A549 (cell line): ENCODE results near the gene EXOSC5. TPM values are rescaled to one million over a fixed set of nuclear protein-coding genes. Genes with fewer than 3 reads are reported as not detected.

Source experiments
- ATAC-seq, 2 experiments: fragments of 200-7000 bp in 1 of 2; fragments of >200 bp in 1 of 2; cut with Nextera tagmentation in 1 of 2; cut with Tn5 transposase in 1 of 2; 3 replicates each; pipeline versions ENCODE4 v1.8.0 to v1.9.1; 2018 to 2020; ENCODE audit warnings: mild to moderate bottlenecking in 1 of 2, moderate library complexity in 1 of 2
- CTCF ChIA-PET: fragments of 300-600 bp; sonication (Branson Sonifier 250); formaldehyde crosslinking; extraction: SDS; loops from one replicate; lab custom pipeline; 2021; ENCODE audit warnings: antibody characterized with exemption, inconsistent platforms; lab: Yijun Ruan, JAX
- POLR2A ChIA-PET: fragments of 350-600 bp; formaldehyde crosslinking; extraction: SDS; loops from one replicate; lab custom pipeline; 2021; ENCODE audit warnings: antibody characterized with exemption, inconsistent platforms; lab: Yijun Ruan, JAX
- DNase-seq, 2 experiments: peaks; one replicate each; pipeline versions ENCODE4 v3.0.0 to v3.0.0-alpha.2; 2011 to 2016; ENCODE audit warnings: low read depth in 1 of 2, low spot score in 1 of 2
- FAIRE-seq: peaks from 2 replicates; lab custom pipeline; 2011; peaks lifted over from hg19 to GRCh38; lab: Jason Lieb, UNC
- H3K27ac ChIP-seq, 2 experiments: fragments of >200 bp; sonication (Bioruptor Twin); formaldehyde crosslinking; 3 replicates each; pipeline ENCODE4 v1.5.1; 2016 to 2017
- H3K4me1 ChIP-seq: fragments of >200 bp; sonication (Bioruptor Twin); formaldehyde crosslinking; 3 replicates; pipeline ENCODE4 v1.6.1; 2016
- H3K4me2 ChIP-seq: fragments of >200 bp; sonication (Bioruptor Twin); formaldehyde crosslinking; 3 replicates; pipeline ENCODE4 v1.6.1; 2016
- H3K4me3 ChIP-seq: fragments of >200 bp; sonication (Bioruptor Twin); formaldehyde crosslinking; 3 replicates; pipeline ENCODE4 v1.5.1; 2016
- H3K9me3 ChIP-seq: fragments of >200 bp; sonication (Bioruptor Twin); formaldehyde crosslinking; 3 replicates; pipeline ENCODE4 v1.6.1; 2016
- BCL3 ChIP-seq: fragments of >200 bp; sonication (Bioruptor Twin); formaldehyde crosslinking; IDR thresholded peaks from 3 replicates; pipeline ENCODE4 v1.6.1; 2016
- CBX8 ChIP-seq: fragments of 200-600 bp; sonication (generic); IDR thresholded peaks from 2 replicates; pipeline ENCODE4 v1.6.1; 2016
- CHD2 ChIP-seq: fragments of 150-350 bp; IDR thresholded peaks from 2 replicates; pipeline ENCODE4 v1.6.1; 2014; ENCODE audit warnings: low read length; ENCODE audit not compliant: partially characterized antibody
- CHD4 ChIP-seq: fragments of 200-600 bp; sonication (generic); IDR thresholded peaks from 2 replicates; pipeline ENCODE4 v1.6.1; 2016; ENCODE audit warnings: antibody characterized with exemption, mild to moderate bottlenecking, borderline replicate concordance
- CTCF ChIP-seq: fragments of >200 bp; sonication (Bioruptor Twin); formaldehyde crosslinking; IDR thresholded peaks from 3 replicates; pipeline ENCODE4 v1.5.1; 2016
- EHMT2 ChIP-seq: fragments of 200-600 bp; sonication (generic); IDR thresholded peaks from 2 replicates; pipeline ENCODE4 v1.6.1; 2016; ENCODE audit warnings: antibody characterized with exemption, low read depth, mild to moderate bottlenecking, moderate library complexity
- ESRRA ChIP-seq: fragments of 150-350 bp; IDR thresholded peaks from 2 replicates; pipeline ENCODE4 v1.6.1; 2014; ENCODE audit warnings: mild to moderate bottlenecking, low read length, borderline replicate concordance
- HEYL ChIP-seq: fragments of 250-450 bp; sonication (Bioruptor Pico); IDR thresholded peaks from 2 replicates; pipeline ENCODE4 v1.8.0; 2021; ENCODE audit warnings: mild to moderate bottlenecking, moderate library complexity
- KDM1A ChIP-seq: fragments of 200-600 bp; sonication (generic); IDR thresholded peaks from 2 replicates; pipeline ENCODE4 v1.6.1; 2016; ENCODE audit warnings: low read depth, mild to moderate bottlenecking
- MYC ChIP-seq: IDR thresholded peaks from 2 replicates; pipeline ENCODE4 v1.6.1; 2012; ENCODE audit warnings: mild to moderate bottlenecking, inconsistent platforms, low read length, improper control_type of control experiment, borderline replicate concordance
- NFE2L2 ChIP-seq: fragments of 150-350 bp; conservative IDR thresholded peaks from 2 replicates; pipeline ENCODE4 v1.6.1; 2014; ENCODE audit warnings: low read length
- POLR2AphosphoS2 ChIP-seq: conservative IDR thresholded peaks from 2 replicates; pipeline ENCODE4 v1.6.1; 2012; ENCODE audit warnings: low read length, improper control_type of control experiment, inconsistent platforms
- RARB ChIP-seq: fragments of 250-450 bp; sonication (Bioruptor Pico); IDR thresholded peaks from 2 replicates; pipeline ENCODE4 v1.8.0; 2021; ENCODE audit warnings: mild to moderate bottlenecking, moderate library complexity
- REST ChIP-seq: fragments of 200-600 bp; sonication (generic); IDR thresholded peaks from 2 replicates; pipeline ENCODE4 v1.6.1; 2016; ENCODE audit warnings: antibody characterized with exemption, mild to moderate bottlenecking, moderate library complexity
- TFCP2L1 ChIP-seq: fragments of 250-450 bp; sonication (Bioruptor Pico); IDR thresholded peaks from 2 replicates; pipeline ENCODE4 v1.5.0; 2021; ENCODE audit warnings: mild to moderate bottlenecking
- ZFP36 ChIP-seq: fragments of 450-650 bp; IDR thresholded peaks from 2 replicates; pipeline ENCODE4 v1.6.1; 2014; ENCODE audit warnings: borderline replicate concordance; ENCODE audit not compliant: partially characterized antibody
- WGBS: methylation state at CpG from one replicate; pipeline ENCODE4 v1.1.6; 2017; ENCODE audit errors: missing lambda C conversion rate; 5-methylcytosine and 5-hydroxymethylcytosine counted together
- polyA plus RNA-seq, 4 experiments: library from polyadenylated mRNA; depleted of rRNA in 3 of 4; stranded (reverse); fragments of >200 nt; fragmentation: RNase III in 1 of 4; extraction: RNeasy Plus Mini Kit Qiagen cat#74134 plus additional on column Dnase treatment in 1 of 4; gene quantifications; 2 replicates in 3 of 4; 3 replicates in 1 of 4; pipeline ENCODE4 v1.2.3, GENCODE V29; 2011 to 2017

EXOSC5 gene
- polyA plus RNA-seq, 2 of the 4 experiments (the other 2 are of a cell fraction), result 63.7 to 109 TPM

- TF ChIP-seq ESRRA (no peak), EHMT2 (no peak), BCL3 (no peak), MYC (no peak), REST (no peak), POLR2AphosphoS2 (no peak), HEYL (CRISPR knock-in tag) (no peak), RARB (CRISPR knock-in tag) (no peak), CTCF (no peak), KDM1A (no peak), TFCP2L1 (no peak), NFE2L2 (no peak), CHD2 (no peak), CBX8 (no peak)
- WGBS, result 89% methylated on average over 12 of the region's 12 CpGs
- ATAC-seq (no peak), DNase-seq (no peak), FAIRE-seq (no peak)
- Histone ChIP-seq H3K4me2 (no peak overlapping the region), H3K9me3 (no peaks in the 10 kb centered on the region), H3K4me3 (no peak overlapping the region), H3K4me1 (peaks cover 11% of the 10 kb centered on the region; the same call in 2 of the 3 replicates), H3K27ac (no peak overlapping the region)
- CTCF ChIA-PET, result interaction anchor here (0.6 to 3.1 kb wide), 10 partner anchors 11 to 428 kb away, joined by 3 to 15 read pairs (median 4); partner anchors contain the start of genes TGFB1 and TMEM91
- POLR2A ChIA-PET, result interaction anchor here (1.4 kb wide), 1 partner anchor 46 kb away, joined by 5 read pairs; the partner anchor contains the start of gene DMAC2
These were observed 4.4 kb downstream of the EXOSC5 start for GRCh38 chr19:41392775-41393174.

- Histone ChIP-seq H3K9me3 (no peaks in the 10 kb centered on the region), H3K4me3 (no peak overlapping the region), H3K4me2 (no peak overlapping the region), H3K27ac (no peak overlapping the region), H3K4me1 (peaks cover 11% of the 10 kb centered on the region; the same call in 2 of the 3 replicates)
- no peak for TF ChIP-seq CHD4
- TF ChIP-seq ZFP36, result peak; percentile 89
- FAIRE-seq (no peak), ATAC-seq (no peak), DNase-seq (no peak)
- 86% methylated on average over 11 of the region's 11 CpGs for WGBS
- CTCF ChIA-PET, result interaction anchor here (1.9 to 2.2 kb wide), 2 partner anchors 11 to 13 kb away, joined by 7 to 10 read pairs; no protein-coding TSS in a partner anchor
- POLR2A ChIA-PET, result interaction anchor here (1.4 kb wide), 1 partner anchor 48 kb away, joined by 3 read pairs; no protein-coding TSS in a partner anchor
These were observed 5.5 kb downstream of the EXOSC5 start for GRCh38 chr19:41391618-41392017.
